HepG2 (cell line): ENCODE data around the gene CCDC197. TPM values are rescaled to one million over a fixed set of nuclear protein-coding genes. Genes with fewer than 3 reads are reported as not detected.

Experiments used
- ATAC-seq: fragments of 200-7000 bp; cut with Tn5 transposase; 3 replicates; pipeline ENCODE4 v1.9.1; 2020; ENCODE audit warnings: mild to moderate bottlenecking, moderate library complexity
- BruUV-seq: library from RNA; stranded (reverse); fragments of 400-500 nt; replicated peaks from 2 replicates; lab custom pipeline; 2021; lab: Mats Ljungman, UMichigan
- CTCF ChIA-PET: fragments of 300-600 bp; formaldehyde crosslinking; extraction: SDS; loops from one replicate; lab custom pipeline; 2021; ENCODE audit warnings: low total read pairs, inconsistent platforms, low intra/inter-chr PET ratio; lab: Yijun Ruan, JAX
- POLR2A ChIA-PET: fragments of 350-600 bp; sonication (Branson Sonifier 250); formaldehyde crosslinking; loops from one replicate; lab custom pipeline; 2020; ENCODE audit warnings: antibody characterized with exemption, inconsistent platforms; lab: Yijun Ruan, JAX
- DNase-seq: peaks from one replicate; pipeline ENCODE4 v3.0.0-alpha.2; 2015; ENCODE audit warnings: low spot score
- FAIRE-seq: peaks from 3 replicates; lab custom pipeline; 2011; peaks lifted over from hg19 to GRCh38; lab: Jason Lieb, UNC
- H2AFZ ChIP-seq: one replicate; pipeline ENCODE4 v1.6.1; 2011; ENCODE audit warnings: low read length, inconsistent platforms
- H3K27ac ChIP-seq: fragments of 300-600 bp; 3 replicates; pipeline ENCODE4 v1.8.0; 2011; ENCODE audit warnings: mixed run types, mild to moderate bottlenecking, mixed read lengths, low read length, inconsistent platforms; ENCODE audit not compliant: insufficient read depth; ENCODE audit errors: extremely low read length
- H3K27me3 ChIP-seq, 2 experiments: fragments of 200-600 bp in 1 of 2; 2 replicates in 1 of 2; 3 replicates in 1 of 2; pipeline versions ENCODE4 v1.6.0 to v1.8.0; 2011; ENCODE audit warnings: low read length in 2 of 2, mild to moderate bottlenecking in 2 of 2, moderate library complexity in 2 of 2, inconsistent platforms in 1 of 2; ENCODE audit not compliant: insufficient read depth in 2 of 2, control insufficient read depth in 1 of 2
- H3K36me3 ChIP-seq, 2 experiments: fragments of 200-600 bp in 1 of 2; replicated peaks in 1 of 2; 2 replicates in 1 of 2; 3 replicates in 1 of 2; pipeline versions ENCODE4 v1.5.1 to v1.8.0; 2011; ENCODE audit warnings: low read length in 2 of 2, inconsistent platforms in 1 of 2; ENCODE audit not compliant: insufficient read depth in 2 of 2, control insufficient read depth in 1 of 2
- H3K4me1 ChIP-seq: 2 replicates; pipeline ENCODE4 v1.5.1; 2012; ENCODE audit warnings: low read length, inconsistent platforms; ENCODE audit not compliant: insufficient read depth
- H3K4me2 ChIP-seq: 2 replicates; pipeline ENCODE4 v1.6.0; 2011; ENCODE audit warnings: low read depth, low read length, inconsistent platforms
- H3K4me3 ChIP-seq, 3 experiments: fragments of 200-600 bp in 1 of 3; sonication (generic), shearing (Covaris generic) in 1 of 3; replicated peaks in 1 of 3; 2 replicates each; pipeline ENCODE4 v1.5.1; 2011 to 2016; ENCODE audit warnings: low read length in 3 of 3, inconsistent platforms in 2 of 3, low read depth in 2 of 3, mild to moderate bottlenecking in 2 of 3, control low read depth in 1 of 3, mixed read lengths in 1 of 3; ENCODE audit not compliant: insufficient read depth in 1 of 3
- H3K79me2 ChIP-seq: one replicate; pipeline ENCODE4 v1.6.1; 2011; ENCODE audit warnings: low read length, inconsistent platforms; ENCODE audit not compliant: insufficient read depth
- H3K9ac ChIP-seq: 2 replicates; pipeline ENCODE4 v1.6.0; 2011; ENCODE audit warnings: mild to moderate bottlenecking, low read depth, low read length, inconsistent platforms; ENCODE audit not compliant: insufficient read depth
- H3K9me3 ChIP-seq: 2 replicates; pipeline ENCODE4 v1.5.1; 2012; ENCODE audit warnings: mild to moderate bottlenecking, low read length
- H4K20me1 ChIP-seq: 2 replicates; pipeline ENCODE4 v1.6.0; 2011; ENCODE audit warnings: inconsistent platforms, mild to moderate bottlenecking, low read length, moderate library complexity; ENCODE audit not compliant: insufficient read depth
- POGK ChIP-seq: sonication (generic); formaldehyde crosslinking; conservative IDR thresholded peaks from 2 replicates; pipeline ENCODE4 v1.8.0; 2022; ENCODE audit warnings: mild to moderate bottlenecking, moderate library complexity, missing genetic modification reagents
- SYNCRIP ChIP-seq: fragments of 200-400 bp; formaldehyde crosslinking; IDR thresholded peaks from 2 replicates; pipeline ENCODE4 v1.6.1; 2018; ENCODE audit warnings: mild to moderate bottlenecking, low read depth, low read length; ENCODE audit not compliant: insufficient read depth
- ZBTB20 ChIP-seq: sonication (generic); formaldehyde crosslinking; IDR thresholded peaks from 2 replicates; pipeline ENCODE4 v1.8.1; 2023; ENCODE audit warnings: missing genetic modification reagents, low read depth, mild to moderate bottlenecking, borderline replicate concordance
- ZBTB37 ChIP-seq: sonication (generic); formaldehyde crosslinking; IDR thresholded peaks from 2 replicates; pipeline ENCODE4 v1.4.0; 2020; ENCODE audit warnings: mild to moderate bottlenecking, missing genetic modification reagents
- WGBS: methylation state at CpG from one replicate; pipeline ENCODE4 v1.1.6; 2017; ENCODE audit warnings: low lambda C conversion rate; 5-methylcytosine and 5-hydroxymethylcytosine counted together
- in situ Hi-C: cut with HindIII; loops from 2 replicates; pipeline ENCODE4 v1.10.0; 2017; ENCODE audit warnings: low pct_unique_long_range_greater_than_20kb; ENCODE audit not compliant: extremely low pct_ligation_motif_present
- intact Hi-C: fragments of 100-400 bp; cut with micrococcal nuclease; formaldehyde crosslinking; loops from one replicate; pipeline ENCODE4 v1.10.0; 2022; ENCODE audit not compliant: unreplicated experiment
- polyA plus RNA-seq, 8 experiments: library from polyadenylated mRNA; depleted of rRNA in 3 of 8; stranded (reverse) in 7 of 8; unstranded in 1 of 8; fragments of >200 nt; fragmentation: Illumina TruSeq in 4 of 8; extraction: Trizol in 4 of 8; gene quantifications; 2 replicates each; pipeline versions ENCODE4 v1.2.1 to v1.2.3, GENCODE V29; 2011 to 2016; ENCODE audit warnings: low read depth in 4 of 8, missing spikeins in 1 of 8, mixed read lengths in 1 of 8; ENCODE audit not compliant: insufficient read depth in 1 of 8
- total RNA-seq, 5 experiments: library from RNA; depleted of rRNA; stranded (reverse); fragments of >200 nt; fragmentation: Illumina TruSeq; extraction: Trizol; gene quantifications; 2 replicates each; pipeline ENCODE4 v1.2.3, GENCODE V29; 2016; ENCODE audit warnings: low read depth in 1 of 5

The CCDC197 gene
- total and polyA plus RNA-seq, 2 of the 13 experiments (the other 11 are each of a cell fraction or from before 2014, with no cell fraction given), result 0.11 to 0.13 TPM

- FAIRE-seq (no peak), ATAC-seq (no peak), DNase-seq (no peak)
- no peak overlapping the region for H3K27ac ChIP-seq
- intact Hi-C loops (no loop called here), in situ Hi-C loops (no loop called here)
- POLR2A ChIA-PET, result interaction anchor here (1.0 to 2.3 kb wide), 5 partner anchors 10 to 40 kb away, joined by 3 to 16 read pairs (median 3); no protein-coding TSS in a partner anchor
- 16% methylated on average over 7 of the region's 10 CpGs for WGBS
- no peaks in the 10 kb centered on the region for H3K36me3 ChIP-seq
- peaks cover 48% of the 10 kb centered on the region for H3K4me1 ChIP-seq
- no peak overlapping the region for H3K4me3 ChIP-seq
- BruUV-seq, result no TSS peak
- H3K79me2 ChIP-seq, result no peaks in the 10 kb centered on the region
- H4K20me1 ChIP-seq, result no peaks in the 10 kb centered on the region
- H3K27me3 ChIP-seq, result peaks cover 3 to 20% of the 10 kb centered on the region in 2 experiments
- H2AFZ ChIP-seq, result no peak overlapping the region
- CTCF ChIA-PET, result no interaction called here
- TF ChIP-seq ZBTB20 (no peak), ZBTB37 (CRISPR knock-in tag) (no peak), POGK (CRISPR knock-in tag) (no peak), SYNCRIP (no peak)
- H3K9ac ChIP-seq, result no peak overlapping the region
- no peaks in the 10 kb centered on the region for H3K9me3 ChIP-seq
- no peak overlapping the region for H3K4me2 ChIP-seq
Observed at GRCh38 chr14:93982230-93983007, 14.7 kb upstream of the CCDC197 start.
